K562 (cell line): ENCODE measurements around the gene B3GALT4. TPM values are rescaled to one million over a fixed set of nuclear protein-coding genes. Genes with fewer than 3 reads are reported as not detected.

Experiments used
- BCL6 ChIP-seq: fragments of 250-450 bp; sonication (Bioruptor Pico); IDR thresholded peaks from 2 replicates; pipeline ENCODE4 v1.4.0; 2020
- CBFB ChIP-seq: sonication (generic); formaldehyde crosslinking; IDR thresholded peaks from 2 replicates; pipeline ENCODE4 v1.4.0; 2020; ENCODE audit warnings: mild to moderate bottlenecking, missing genetic modification reagents
- FIP1L1 ChIP-seq: fragments of 200-400 bp; formaldehyde crosslinking; IDR thresholded peaks from 2 replicates; pipeline ENCODE4 v1.6.1; 2018; ENCODE audit warnings: mild to moderate bottlenecking, low read depth, low read length; ENCODE audit not compliant: poor library complexity, severe bottlenecking
- HDAC8 ChIP-seq: fragments of 450-650 bp; IDR thresholded peaks from 2 replicates; pipeline ENCODE4 v1.6.1; 2016; ENCODE audit warnings: mild to moderate bottlenecking, missing genetic modification characterization, moderate library complexity, missing compliant biosample characterization
- HLTF ChIP-seq: fragments of 450-650 bp; IDR thresholded peaks from 2 replicates; pipeline ENCODE4 v1.6.1; 2016
- JUN ChIP-seq, 2 experiments: sonication (generic) in 1 of 2; formaldehyde crosslinking in 1 of 2; IDR thresholded peaks; 2 replicates each; pipeline versions ENCODE4 v1.6.1 to v1.8.0; 2012 to 2022; ENCODE audit warnings: borderline replicate concordance in 2 of 2, mild to moderate bottlenecking in 2 of 2, improper control_type of control experiment in 1 of 2, low read depth in 1 of 2, low read length in 1 of 2, missing genetic modification reagents in 1 of 2
- KDM5B ChIP-seq: fragments of 200-600 bp; sonication (generic); IDR thresholded peaks from 2 replicates; pipeline ENCODE4 v1.6.1; 2012; ENCODE audit warnings: low read depth, mild to moderate bottlenecking, moderate library complexity, low read length, control low read depth, inconsistent platforms; ENCODE audit not compliant: insufficient replicate concordance
- MAFK ChIP-seq: IDR thresholded peaks from 2 replicates; pipeline ENCODE4 v1.6.1; 2011; ENCODE audit warnings: low read length, improper control_type of control experiment
- SMAD2 ChIP-seq: fragments of 150-350 bp; IDR thresholded peaks from 2 replicates; pipeline ENCODE4 v1.6.1; 2014; ENCODE audit warnings: low read depth, mild to moderate bottlenecking, low read length
- SMAD4 ChIP-seq: fragments of 250-450 bp; sonication (Bioruptor Pico); conservative IDR thresholded peaks from 2 replicates; pipeline ENCODE4 v1.8.0; 2021; ENCODE audit warnings: inconsistent platforms, mild to moderate bottlenecking, moderate library complexity
- SMARCA4 ChIP-seq: fragments of 450-650 bp; IDR thresholded peaks from 2 replicates; pipeline ENCODE4 v1.6.1; 2016
- SP1 ChIP-seq: sonication (generic); formaldehyde crosslinking; IDR thresholded peaks from 2 replicates; pipeline ENCODE4 v1.8.1; 2022; ENCODE audit warnings: mild to moderate bottlenecking, missing genetic modification reagents
- polyA plus RNA-seq, 8 experiments: library from polyadenylated mRNA; depleted of rRNA in 4 of 8; stranded (reverse) in 5 of 8; unstranded in 3 of 8; fragments of >200 nt; fragmentation: Nextera tagmentation in 2 of 8; fragmentation: Illumina TruSeq in 1 of 8; extraction: Ambion mirVana in 2 of 8; extraction: Trizol in 1 of 8; gene quantifications; 2 replicates each; pipeline versions ENCODE4 v1.2.1 to v1.2.3, GENCODE V29; 2011 to 2014; ENCODE audit warnings: inconsistent platforms in 1 of 8, missing spikeins in 1 of 8
- total RNA-seq, 7 experiments: library from RNA; depleted of rRNA in 6 of 7; stranded (reverse); fragments of >200 nt in 6 of 7; fragmentation: Illumina TruSeq in 2 of 7; extraction: Trizol in 2 of 7; gene quantifications; 2 replicates each; pipeline versions ENCODE4 v1.2.1 to v1.2.3, GENCODE V29; 2011 to 2021; ENCODE audit warnings: low replicate concordance in 1 of 7
- TF ChIP-seq, protein P1 (sequence below): fragments of 200-600 bp; sonication (generic); IDR thresholded peaks from one replicate; pipeline ENCODE4 v1.6.1; 2012; ENCODE audit warnings: mild to moderate bottlenecking, low read depth, low read length, inconsistent platforms
- TF ChIP-seq, protein P2 (sequence below): fragments of 250-450 bp; sonication (Bioruptor Pico); IDR thresholded peaks from 2 replicates; pipeline ENCODE4 v1.8.0; 2022; ENCODE audit warnings: inconsistent platforms, mild to moderate bottlenecking, moderate library complexity, borderline replicate concordance

Gene B3GALT4
- total and polyA plus RNA-seq, 9 of the 15 experiments (the other 6 are each of a cell fraction or from before 2014, with no cell fraction given) = 0.11 to 1.3 (median 0.53) TPM; not detected in 1

DNA sequence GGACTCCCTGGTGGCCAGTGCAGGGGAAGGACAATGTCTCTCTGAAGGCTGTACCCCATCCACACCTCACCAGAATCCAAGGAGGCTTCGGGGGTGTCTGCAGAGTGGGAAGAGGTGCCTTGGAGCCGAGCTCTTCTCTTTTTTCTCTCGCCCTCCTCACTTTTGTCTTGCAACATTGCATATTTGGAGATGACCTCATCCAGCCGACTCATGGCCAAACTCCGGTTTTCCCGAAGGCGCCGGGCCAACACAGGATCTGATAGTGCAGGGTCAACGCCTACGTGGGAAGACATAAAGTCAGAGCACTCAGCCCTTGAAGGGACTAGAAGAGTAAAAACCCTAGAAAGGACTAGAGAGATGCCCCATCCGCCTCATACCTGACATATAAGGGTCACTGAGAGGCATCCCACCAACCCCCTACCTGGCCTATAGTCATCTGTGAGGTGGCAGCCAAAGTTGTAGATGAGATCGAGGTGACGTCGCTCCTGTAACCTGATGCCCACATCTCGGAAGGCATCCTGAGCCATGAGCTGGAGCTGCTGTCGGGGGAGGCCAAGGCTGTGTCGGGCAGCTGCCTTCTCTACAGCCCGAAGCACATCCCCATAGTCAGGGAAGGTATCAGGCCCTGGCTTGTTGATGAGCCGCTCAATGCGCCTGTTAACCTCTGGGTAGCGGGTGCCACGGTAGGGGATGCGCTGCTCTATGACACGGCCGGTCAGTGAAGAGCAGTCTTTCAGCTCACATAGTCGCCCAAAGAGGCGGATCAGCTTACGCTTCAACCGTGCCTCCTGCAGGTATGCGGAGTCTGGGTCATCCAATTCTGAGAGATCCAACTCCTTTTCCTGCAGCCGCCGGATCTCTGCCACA is 43.6 kb downstream of the B3GALT4 start (continued):
- TF ChIP-seq, protein P1, sequence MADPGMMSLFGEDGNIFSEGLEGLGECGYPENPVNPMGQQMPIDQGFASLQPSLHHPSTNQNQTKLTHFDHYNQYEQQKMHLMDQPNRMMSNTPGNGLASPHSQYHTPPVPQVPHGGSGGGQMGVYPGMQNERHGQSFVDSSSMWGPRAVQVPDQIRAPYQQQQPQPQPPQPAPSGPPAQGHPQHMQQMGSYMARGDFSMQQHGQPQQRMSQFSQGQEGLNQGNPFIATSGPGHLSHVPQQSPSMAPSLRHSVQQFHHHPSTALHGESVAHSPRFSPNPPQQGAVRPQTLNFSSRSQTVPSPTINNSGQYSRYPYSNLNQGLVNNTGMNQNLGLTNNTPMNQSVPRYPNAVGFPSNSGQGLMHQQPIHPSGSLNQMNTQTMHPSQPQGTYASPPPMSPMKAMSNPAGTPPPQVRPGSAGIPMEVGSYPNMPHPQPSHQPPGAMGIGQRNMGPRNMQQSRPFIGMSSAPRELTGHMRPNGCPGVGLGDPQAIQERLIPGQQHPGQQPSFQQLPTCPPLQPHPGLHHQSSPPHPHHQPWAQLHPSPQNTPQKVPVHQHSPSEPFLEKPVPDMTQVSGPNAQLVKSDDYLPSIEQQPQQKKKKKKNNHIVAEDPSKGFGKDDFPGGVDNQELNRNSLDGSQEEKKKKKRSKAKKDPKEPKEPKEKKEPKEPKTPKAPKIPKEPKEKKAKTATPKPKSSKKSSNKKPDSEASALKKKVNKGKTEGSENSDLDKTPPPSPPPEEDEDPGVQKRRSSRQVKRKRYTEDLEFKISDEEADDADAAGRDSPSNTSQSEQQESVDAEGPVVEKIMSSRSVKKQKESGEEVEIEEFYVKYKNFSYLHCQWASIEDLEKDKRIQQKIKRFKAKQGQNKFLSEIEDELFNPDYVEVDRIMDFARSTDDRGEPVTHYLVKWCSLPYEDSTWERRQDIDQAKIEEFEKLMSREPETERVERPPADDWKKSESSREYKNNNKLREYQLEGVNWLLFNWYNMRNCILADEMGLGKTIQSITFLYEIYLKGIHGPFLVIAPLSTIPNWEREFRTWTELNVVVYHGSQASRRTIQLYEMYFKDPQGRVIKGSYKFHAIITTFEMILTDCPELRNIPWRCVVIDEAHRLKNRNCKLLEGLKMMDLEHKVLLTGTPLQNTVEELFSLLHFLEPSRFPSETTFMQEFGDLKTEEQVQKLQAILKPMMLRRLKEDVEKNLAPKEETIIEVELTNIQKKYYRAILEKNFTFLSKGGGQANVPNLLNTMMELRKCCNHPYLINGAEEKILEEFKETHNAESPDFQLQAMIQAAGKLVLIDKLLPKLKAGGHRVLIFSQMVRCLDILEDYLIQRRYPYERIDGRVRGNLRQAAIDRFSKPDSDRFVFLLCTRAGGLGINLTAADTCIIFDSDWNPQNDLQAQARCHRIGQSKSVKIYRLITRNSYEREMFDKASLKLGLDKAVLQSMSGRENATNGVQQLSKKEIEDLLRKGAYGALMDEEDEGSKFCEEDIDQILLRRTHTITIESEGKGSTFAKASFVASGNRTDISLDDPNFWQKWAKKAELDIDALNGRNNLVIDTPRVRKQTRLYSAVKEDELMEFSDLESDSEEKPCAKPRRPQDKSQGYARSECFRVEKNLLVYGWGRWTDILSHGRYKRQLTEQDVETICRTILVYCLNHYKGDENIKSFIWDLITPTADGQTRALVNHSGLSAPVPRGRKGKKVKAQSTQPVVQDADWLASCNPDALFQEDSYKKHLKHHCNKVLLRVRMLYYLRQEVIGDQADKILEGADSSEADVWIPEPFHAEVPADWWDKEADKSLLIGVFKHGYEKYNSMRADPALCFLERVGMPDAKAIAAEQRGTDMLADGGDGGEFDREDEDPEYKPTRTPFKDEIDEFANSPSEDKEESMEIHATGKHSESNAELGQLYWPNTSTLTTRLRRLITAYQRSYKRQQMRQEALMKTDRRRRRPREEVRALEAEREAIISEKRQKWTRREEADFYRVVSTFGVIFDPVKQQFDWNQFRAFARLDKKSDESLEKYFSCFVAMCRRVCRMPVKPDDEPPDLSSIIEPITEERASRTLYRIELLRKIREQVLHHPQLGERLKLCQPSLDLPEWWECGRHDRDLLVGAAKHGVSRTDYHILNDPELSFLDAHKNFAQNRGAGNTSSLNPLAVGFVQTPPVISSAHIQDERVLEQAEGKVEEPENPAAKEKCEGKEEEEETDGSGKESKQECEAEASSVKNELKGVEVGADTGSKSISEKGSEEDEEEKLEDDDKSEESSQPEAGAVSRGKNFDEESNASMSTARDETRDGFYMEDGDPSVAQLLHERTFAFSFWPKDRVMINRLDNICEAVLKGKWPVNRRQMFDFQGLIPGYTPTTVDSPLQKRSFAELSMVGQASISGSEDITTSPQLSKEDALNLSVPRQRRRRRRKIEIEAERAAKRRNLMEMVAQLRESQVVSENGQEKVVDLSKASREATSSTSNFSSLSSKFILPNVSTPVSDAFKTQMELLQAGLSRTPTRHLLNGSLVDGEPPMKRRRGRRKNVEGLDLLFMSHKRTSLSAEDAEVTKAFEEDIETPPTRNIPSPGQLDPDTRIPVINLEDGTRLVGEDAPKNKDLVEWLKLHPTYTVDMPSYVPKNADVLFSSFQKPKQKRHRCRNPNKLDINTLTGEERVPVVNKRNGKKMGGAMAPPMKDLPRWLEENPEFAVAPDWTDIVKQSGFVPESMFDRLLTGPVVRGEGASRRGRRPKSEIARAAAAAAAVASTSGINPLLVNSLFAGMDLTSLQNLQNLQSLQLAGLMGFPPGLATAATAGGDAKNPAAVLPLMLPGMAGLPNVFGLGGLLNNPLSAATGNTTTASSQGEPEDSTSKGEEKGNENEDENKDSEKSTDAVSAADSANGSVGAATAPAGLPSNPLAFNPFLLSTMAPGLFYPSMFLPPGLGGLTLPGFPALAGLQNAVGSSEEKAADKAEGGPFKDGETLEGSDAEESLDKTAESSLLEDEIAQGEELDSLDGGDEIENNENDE = no peak
- TF ChIP-seq SMAD4 (CRISPR knock-in tag) (0 out of 2 replicates have a peak, but pooled peaks have one; percentile 51), CBFB (CRISPR knock-in tag) (no peak), MAFK (no peak), HDAC8 (no peak), JUN (IDR thresholded peaks at IDR 0.05; ENCODE audit: borderline replicate concordance, low read depth, low read length) (peak; percentile 93), JUN (CRISPR knock-in tag; IDR thresholded peaks at IDR 0.05; ENCODE audit: borderline replicate concordance) (peak; percentile 94; the same call in 1 of the 2 replicates), FIP1L1 (no peak), SMARCA4 (peak; percentile 69), HLTF (no peak), SP1 (CRISPR knock-in tag) (peak; percentile 52; the same call in 1 of the 2 replicates), SMAD2 (no peak), BCL6 (CRISPR knock-in tag) (no peak), KDM5B (peak; percentile 48)
- TF ChIP-seq, protein P2, sequence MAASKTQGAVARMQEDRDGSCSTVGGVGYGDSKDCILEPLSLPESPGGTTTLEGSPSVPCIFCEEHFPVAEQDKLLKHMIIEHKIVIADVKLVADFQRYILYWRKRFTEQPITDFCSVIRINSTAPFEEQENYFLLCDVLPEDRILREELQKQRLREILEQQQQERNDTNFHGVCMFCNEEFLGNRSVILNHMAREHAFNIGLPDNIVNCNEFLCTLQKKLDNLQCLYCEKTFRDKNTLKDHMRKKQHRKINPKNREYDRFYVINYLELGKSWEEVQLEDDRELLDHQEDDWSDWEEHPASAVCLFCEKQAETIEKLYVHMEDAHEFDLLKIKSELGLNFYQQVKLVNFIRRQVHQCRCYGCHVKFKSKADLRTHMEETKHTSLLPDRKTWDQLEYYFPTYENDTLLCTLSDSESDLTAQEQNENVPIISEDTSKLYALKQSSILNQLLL = no peak
